GM10266 (cell line): ENCODE data around the gene VEZF1.

Experiments used
- DNase-seq: peaks from one replicate; pipeline ENCODE4 v3.0.0; 2012; ENCODE audit errors: extremely low spot score
- TF ChIP-seq, protein P1 (sequence below): IDR thresholded peaks from 2 replicates; pipeline ENCODE4 v1.5.1; 2012; ENCODE audit warnings: mild to moderate bottlenecking, low read depth; ENCODE audit not compliant: control insufficient read depth, insufficient read depth; ENCODE audit errors: missing control alignments

VEZF1 gene

DNA sequence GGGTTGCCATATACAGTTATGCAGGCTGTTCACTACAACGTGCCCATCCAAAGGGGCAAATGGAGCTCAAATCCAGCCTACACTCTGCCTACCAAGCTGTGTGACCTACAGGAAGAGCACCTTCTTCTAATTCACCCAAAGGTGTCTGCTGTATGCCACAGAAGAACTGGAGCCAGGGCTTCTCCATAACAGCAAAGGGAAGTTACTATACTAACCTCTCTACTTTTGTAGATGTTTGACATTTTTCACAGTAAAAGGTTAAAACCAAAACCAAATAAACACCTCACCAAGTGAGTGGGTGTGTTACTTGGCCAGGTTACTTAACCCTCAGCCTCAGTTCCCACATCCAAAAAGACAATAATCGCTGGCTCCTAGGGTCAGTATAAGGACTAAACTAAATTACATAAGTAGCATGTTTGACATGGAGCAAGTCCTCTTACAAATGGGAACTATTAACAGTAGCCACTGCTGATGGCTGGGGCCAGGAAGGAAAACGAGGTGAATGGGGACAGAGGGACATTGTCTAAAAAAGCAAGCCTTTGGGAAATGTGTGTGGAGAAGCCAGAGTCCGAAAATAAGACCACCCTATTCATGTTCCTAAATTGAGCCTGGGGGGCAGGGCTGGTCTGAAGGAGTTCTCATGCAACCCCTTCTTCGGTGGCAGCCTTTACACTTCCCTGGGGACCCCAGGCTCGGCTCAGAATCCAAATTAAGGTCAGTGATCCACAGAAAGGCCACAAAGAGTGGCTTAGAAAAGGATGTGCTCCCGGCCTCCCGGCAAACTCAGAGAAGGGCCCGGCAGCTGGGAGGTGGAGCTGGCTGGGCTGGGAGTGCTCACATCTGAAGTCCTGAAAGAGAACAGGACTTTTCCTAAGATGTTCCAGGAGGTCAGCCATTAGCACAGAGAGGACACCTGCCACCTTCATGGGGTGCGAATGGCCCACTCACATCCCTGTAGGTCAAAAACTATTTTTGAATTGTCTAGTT lies 46.4 kb downstream of the VEZF1 start:
- TF ChIP-seq, protein P1, sequence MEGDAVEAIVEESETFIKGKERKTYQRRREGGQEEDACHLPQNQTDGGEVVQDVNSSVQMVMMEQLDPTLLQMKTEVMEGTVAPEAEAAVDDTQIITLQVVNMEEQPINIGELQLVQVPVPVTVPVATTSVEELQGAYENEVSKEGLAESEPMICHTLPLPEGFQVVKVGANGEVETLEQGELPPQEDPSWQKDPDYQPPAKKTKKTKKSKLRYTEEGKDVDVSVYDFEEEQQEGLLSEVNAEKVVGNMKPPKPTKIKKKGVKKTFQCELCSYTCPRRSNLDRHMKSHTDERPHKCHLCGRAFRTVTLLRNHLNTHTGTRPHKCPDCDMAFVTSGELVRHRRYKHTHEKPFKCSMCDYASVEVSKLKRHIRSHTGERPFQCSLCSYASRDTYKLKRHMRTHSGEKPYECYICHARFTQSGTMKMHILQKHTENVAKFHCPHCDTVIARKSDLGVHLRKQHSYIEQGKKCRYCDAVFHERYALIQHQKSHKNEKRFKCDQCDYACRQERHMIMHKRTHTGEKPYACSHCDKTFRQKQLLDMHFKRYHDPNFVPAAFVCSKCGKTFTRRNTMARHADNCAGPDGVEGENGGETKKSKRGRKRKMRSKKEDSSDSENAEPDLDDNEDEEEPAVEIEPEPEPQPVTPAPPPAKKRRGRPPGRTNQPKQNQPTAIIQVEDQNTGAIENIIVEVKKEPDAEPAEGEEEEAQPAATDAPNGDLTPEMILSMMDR = no peak
- no peak for DNase-seq

DNA sequence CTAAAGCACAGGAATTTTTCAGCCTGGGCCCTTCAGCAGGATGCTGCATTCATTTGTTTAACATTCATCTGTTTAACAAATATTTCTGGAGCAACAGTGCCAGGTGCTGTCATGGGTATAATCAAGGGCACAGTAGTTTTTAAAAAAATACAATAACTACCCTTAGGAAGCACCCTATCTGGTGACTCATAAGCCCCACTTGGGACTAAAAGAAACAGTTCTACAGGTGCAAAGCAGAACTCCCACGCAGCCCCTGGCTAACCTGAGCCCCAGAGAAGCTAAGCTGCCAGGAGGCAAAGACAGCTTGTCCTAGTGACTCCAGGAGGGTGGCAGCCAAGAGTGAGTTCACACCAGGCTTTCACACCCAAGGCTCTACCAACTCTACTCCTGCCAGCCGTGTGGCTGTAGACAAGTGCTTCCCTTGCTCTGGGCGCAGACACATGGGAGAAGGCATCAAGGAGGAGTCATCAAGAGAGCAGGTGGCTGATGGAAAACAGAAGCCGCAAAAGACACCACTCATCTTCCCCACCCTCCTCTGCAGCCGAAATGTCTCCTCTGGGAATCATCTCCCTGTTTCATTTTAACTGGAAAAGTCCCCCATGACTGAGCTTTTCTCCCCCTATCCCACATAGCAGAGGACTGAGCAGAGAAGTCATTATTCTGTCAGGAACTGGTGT lies 47.3 kb downstream of the VEZF1 start:
- TF ChIP-seq, protein P1 = no peak
- no peak for DNase-seq

DNA sequence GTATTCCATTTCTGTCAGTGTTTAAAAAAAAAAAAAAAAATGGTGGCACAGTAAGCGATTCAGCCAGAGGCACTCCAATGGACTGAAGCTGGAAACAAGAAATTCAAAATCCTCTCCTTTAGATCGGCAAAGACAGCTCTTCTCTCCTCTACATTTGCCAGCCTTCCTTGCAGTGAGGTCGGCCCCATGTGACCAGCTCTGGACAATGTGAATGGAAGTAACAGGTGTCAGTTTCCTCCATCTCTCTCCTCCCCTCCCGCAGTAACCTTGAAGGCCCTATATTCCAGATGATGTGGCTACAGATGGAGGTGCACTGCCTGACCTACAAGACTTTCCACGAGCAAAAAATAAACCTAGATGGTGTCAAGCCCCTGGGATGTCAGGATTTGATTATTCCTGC lies 47.8 kb downstream of the VEZF1 start:
- TF ChIP-seq, protein P1 = no peak
- no peak for DNase-seq

DNA sequence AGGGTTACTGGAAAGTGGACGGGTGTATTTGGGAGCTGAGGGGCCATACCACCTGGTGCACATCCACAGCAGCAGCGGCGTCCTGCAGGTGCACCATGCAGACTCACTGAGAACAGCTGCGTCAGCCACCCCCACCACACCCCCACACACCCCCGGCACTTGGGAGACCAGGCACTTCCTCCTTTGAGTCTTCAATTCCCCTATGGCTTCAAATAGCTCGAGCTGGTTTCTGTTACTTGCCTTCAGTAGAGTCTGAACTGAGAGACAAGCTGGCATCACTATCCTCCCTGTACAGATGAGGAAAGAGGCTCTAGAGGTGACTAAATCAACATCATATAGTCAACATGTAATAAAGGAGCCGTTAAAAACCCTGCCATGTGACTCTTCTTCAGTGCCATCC lies 48.3 kb downstream of the VEZF1 start:
- DNase-seq = peak; percentile 56
- TF ChIP-seq, protein P1 = no peak

DNA sequence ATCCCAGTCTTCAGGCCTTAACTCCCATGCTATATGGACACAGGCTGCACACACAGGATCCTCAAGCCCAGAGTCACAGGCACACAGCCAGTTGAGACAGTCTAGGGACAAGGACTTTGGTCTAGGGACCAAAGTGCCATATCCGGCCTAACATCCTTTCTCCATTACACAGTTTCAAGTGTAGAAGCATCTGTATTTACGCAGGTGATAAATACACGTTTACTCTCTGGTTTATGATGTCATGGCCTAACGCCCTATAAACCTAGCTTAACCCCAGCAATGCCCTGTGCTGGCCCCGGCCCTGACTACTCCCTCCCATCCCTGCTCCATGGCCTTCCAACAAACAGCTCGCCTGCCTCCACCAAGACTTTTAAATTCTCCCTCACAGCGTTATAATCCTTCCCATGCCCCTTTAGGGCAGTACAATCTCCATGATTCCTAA lies 50.0 kb downstream of the VEZF1 start:
- TF ChIP-seq, protein P1 = no peak
- no peak for DNase-seq

DNA sequence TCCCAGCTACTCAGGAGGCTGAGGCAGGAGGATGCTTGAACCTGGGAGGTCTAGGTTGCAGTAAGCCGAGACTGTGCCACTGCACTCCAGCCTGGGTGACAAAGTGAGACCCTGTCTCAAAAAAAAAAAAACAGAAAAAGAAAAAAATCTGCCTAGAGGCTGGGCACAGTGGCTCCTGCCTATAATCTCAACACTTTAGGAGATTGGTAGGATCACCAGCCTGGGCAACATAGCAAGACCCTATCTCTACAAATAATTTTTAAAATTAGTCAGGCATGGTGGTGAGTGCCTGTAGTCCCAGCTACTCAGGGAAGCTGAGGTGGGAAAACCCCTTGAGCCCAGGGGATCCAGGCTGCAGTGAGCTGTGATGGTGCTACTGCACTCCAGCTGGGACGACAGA lies 50.6 kb downstream of the VEZF1 start:
- no peak for DNase-seq
- TF ChIP-seq, protein P1 = no peak
